ENCODE measurements around the gene HMOX2.

HMOX2 gene

DNA sequence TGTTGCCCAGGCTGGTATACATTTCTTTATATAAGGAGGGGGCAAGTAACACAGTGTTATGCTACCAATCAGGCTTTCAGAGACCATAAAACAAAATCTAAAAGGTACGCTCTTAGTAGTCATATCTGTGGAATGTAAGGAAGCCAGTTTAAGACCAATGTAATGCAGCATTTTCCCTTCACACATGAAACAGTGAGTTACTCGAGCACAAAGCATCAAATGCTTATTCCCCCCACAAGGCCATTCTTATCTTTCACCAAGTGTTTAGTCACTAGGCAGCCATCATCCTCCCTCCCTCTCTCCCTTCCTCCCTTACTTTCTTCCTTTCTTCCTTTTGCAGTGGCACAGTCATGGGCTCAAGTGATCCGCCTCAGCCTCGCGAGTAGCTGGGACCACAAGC is 12.8 kb downstream of the HMOX2 start:
- Mint-ChIP-seq H3K4me3 (no peak overlapping the region), H3K36me3 (ENCODE audit: low read depth) (peaks cover 16% of the 10 kb centered on the region), H3K27ac (peak overlapping the region in 2 of 3 experiments; percentile 43 to 83), H3K27me3 (ENCODE audit: low read depth) (no peaks in the 10 kb centered on the region), H3K4me1 (peaks cover 6% of the 10 kb centered on the region), H3K9me3 (no peaks in the 10 kb centered on the region)
- TF ChIP-seq, protein P1, sequence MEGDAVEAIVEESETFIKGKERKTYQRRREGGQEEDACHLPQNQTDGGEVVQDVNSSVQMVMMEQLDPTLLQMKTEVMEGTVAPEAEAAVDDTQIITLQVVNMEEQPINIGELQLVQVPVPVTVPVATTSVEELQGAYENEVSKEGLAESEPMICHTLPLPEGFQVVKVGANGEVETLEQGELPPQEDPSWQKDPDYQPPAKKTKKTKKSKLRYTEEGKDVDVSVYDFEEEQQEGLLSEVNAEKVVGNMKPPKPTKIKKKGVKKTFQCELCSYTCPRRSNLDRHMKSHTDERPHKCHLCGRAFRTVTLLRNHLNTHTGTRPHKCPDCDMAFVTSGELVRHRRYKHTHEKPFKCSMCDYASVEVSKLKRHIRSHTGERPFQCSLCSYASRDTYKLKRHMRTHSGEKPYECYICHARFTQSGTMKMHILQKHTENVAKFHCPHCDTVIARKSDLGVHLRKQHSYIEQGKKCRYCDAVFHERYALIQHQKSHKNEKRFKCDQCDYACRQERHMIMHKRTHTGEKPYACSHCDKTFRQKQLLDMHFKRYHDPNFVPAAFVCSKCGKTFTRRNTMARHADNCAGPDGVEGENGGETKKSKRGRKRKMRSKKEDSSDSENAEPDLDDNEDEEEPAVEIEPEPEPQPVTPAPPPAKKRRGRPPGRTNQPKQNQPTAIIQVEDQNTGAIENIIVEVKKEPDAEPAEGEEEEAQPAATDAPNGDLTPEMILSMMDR (IDR thresholded peaks at IDR 0.05; ENCODE audit: unreplicated experiment in 3 of 3): no peak

DNA sequence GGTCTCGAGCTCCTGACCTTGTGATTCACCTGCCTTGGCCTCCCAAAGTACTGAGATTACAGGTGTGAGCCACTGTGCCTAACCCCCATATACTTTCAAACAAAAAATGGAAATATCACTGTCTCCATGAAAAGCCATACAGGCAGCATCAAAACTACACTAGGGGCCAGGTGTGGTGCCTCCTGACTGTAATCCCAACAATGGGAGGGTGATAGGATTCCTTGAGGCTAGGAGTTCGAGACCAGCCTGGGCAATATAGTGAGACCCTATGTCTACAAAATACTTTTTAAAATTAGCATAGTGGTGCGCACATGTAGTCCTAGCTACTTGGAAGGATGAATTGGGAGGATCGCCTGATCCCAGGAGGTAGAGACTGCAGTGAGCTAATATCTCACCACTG is 15.7 kb downstream of the HMOX2 start:
- H3K27ac Mint-ChIP-seq: no peak overlapping the region
- no peak overlapping the region for H3K4me3 Mint-ChIP-seq

DNA sequence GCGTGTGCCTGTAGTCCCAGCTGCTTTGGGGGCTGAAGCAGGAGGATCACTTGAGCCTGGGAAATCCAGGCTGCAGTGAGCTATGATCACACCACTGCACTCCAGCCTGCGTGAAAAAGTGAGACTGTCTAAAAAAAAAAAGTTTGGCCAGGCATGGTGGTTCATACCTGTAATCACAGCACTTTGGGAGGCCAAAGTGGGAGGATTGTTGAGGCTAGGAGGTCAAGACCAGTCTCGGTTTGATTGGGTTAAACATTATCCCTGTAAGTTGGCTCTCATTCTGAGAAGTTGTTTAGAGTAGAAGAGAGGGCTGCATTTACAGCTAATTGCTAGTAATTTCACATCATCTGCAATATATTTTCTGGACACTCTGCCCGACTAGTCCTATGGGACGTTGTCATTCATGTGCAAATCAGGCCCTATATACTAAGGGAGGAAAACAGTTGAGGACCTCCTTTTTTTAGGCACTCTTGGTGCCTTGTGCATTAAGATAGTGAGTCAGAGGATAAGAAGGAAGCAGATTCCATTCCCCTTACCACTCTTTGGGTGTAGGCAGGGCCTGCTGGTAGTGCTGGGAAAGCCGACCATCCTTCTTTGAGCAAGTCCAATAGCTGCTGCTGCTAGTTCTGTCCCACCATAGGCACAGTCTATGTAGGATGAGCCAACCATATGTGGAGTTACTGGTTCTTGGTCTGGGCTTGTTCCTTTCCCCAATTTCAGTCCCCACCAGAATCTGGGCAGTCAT is 18.7 kb downstream of the HMOX2 start:
- peaks cover 10% of the 10 kb centered on the region for H3K4me1 Mint-ChIP-seq
- H3K27ac Mint-ChIP-seq: no peak overlapping the region
- H3K4me3 Mint-ChIP-seq: no peak overlapping the region
- no peaks in the 10 kb centered on the region for H3K9me3 Mint-ChIP-seq
- no peaks in the 10 kb centered on the region for H3K36me3 Mint-ChIP-seq (ENCODE audit: low read depth)
- TF ChIP-seq, protein P1 (IDR thresholded peaks at IDR 0.05; ENCODE audit: unreplicated experiment in 3 of 3): no peak
- H3K27me3 Mint-ChIP-seq (ENCODE audit: low read depth): no peaks in the 10 kb centered on the region

More for the DNA sequence above, 15.7 kb downstream of the HMOX2 start:
- peaks cover 7% of the 10 kb centered on the region for H3K36me3 Mint-ChIP-seq (ENCODE audit: low read depth)
- no peaks in the 10 kb centered on the region for H3K9me3 Mint-ChIP-seq
- H3K4me1 Mint-ChIP-seq: peaks cover 6% of the 10 kb centered on the region
- TF ChIP-seq, protein P1 (IDR thresholded peaks at IDR 0.05; ENCODE audit: unreplicated experiment in 3 of 3): no peak
- no peaks in the 10 kb centered on the region for H3K27me3 Mint-ChIP-seq (ENCODE audit: low read depth)

DNA sequence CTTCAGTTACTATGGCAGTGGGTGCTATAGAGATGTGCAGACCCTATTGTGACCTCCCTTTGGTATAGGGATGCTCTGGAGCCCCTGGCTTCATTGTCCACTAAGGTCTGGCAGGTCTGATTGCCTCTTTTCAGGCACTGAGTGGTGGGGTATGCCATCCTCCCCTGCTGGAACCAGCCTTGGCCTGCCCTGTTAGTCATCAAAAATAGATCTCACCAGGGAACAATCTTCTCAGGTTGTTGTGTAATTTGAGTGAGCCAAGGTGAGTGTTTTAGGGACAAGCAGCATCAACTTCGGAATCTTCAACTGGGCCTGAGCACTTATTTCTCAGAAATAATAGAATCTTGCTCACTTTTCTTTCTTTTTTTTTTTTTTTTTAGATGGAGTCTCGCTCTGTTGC is 19.6 kb downstream of the HMOX2 start:
- H3K36me3 Mint-ChIP-seq (ENCODE audit: low read depth): no peaks in the 10 kb centered on the region
- H3K27ac Mint-ChIP-seq: no peak overlapping the region
- TF ChIP-seq, protein P1 (IDR thresholded peaks at IDR 0.05; ENCODE audit: unreplicated experiment in 3 of 3): no peak
- H3K9me3 Mint-ChIP-seq: no peaks in the 10 kb centered on the region
- peaks cover 16% of the 10 kb centered on the region for H3K4me1 Mint-ChIP-seq
- no peak overlapping the region for H3K4me3 Mint-ChIP-seq
- no peaks in the 10 kb centered on the region for H3K27me3 Mint-ChIP-seq (ENCODE audit: low read depth)

DNA sequence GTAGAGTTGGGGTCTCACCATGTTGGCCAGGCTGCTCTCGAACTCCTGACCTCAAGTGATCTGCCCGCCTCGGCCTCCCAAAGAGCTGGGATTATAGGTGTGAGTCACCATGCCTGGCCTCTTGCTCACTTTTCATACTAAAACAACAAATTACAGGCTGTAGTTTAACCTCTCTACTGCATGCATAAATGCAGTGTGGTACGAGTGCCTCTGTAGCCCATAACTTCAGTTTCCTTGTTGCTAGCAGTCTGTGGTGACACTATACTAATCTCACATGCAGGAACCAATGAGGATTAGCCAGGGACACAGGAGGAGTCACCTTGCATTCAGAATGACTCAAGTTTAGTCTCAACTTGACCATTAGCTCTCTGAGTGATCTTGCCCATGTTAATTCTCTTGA is 20.1 kb downstream of the HMOX2 start:
- H3K4me1 Mint-ChIP-seq: peaks cover 22% of the 10 kb centered on the region
- no peaks in the 10 kb centered on the region for H3K27me3 Mint-ChIP-seq (ENCODE audit: low read depth)
- H3K27ac Mint-ChIP-seq: no peak overlapping the region
- TF ChIP-seq, protein P1 (IDR thresholded peaks at IDR 0.05; ENCODE audit: unreplicated experiment in 3 of 3): no peak
- no peak overlapping the region for H3K4me3 Mint-ChIP-seq
- no peaks in the 10 kb centered on the region for H3K9me3 Mint-ChIP-seq
- no peaks in the 10 kb centered on the region for H3K36me3 Mint-ChIP-seq (ENCODE audit: low read depth)
